DMS 273 (cell line): ENCODE results near the gene GLB1L2.

Source experiments
- DNase-seq: peaks from one replicate; lab custom pipeline; 2025; ENCODE audit not compliant: unreplicated experiment; lab: John Stamatoyannopoulos, UW

GLB1L2 gene

GRCh38 chr11:134401825-134402809, 70.3 kb downstream of the GLB1L2 start:
- no peak for DNase-seq

- DNase-seq, result no peak
Observed at GRCh38 chr11:134402910-134403309, 71.1 kb downstream of the GLB1L2 start.

- no peak for DNase-seq
Observed at GRCh38 chr11:134404575-134405341, 73.0 kb downstream of the GLB1L2 start.

GRCh38 chr11:134405436-134405835, 73.6 kb downstream of the GLB1L2 start:
- DNase-seq, result no peak

GRCh38 chr11:134405841-134406240, 74.1 kb downstream of the GLB1L2 start:
- DNase-seq, result no peak

- no peak for DNase-seq
Observed at GRCh38 chr11:134406264-134407185, 74.7 kb downstream of the GLB1L2 start.

GRCh38 chr11:134407321-134407828, 75.6 kb downstream of the GLB1L2 start:
- DNase-seq, result peak; percentile 52

GRCh38 chr11:134407923-134408322, 76.1 kb downstream of the GLB1L2 start:
- DNase-seq, result no peak

- no peak for DNase-seq
Observed at GRCh38 chr11:134409552-134410429, 78.0 kb downstream of the GLB1L2 start.

- no peak for DNase-seq
Observed at GRCh38 chr11:134410766-134411165, 79.0 kb downstream of the GLB1L2 start.

- DNase-seq, result peak; percentile 56
Observed at GRCh38 chr11:134412203-134413042, 80.6 kb downstream of the GLB1L2 start, which contains the start of gene B3GAT1. Gene B3GAT1 (minus strand): TSS chr11:134412242. CDS start chr11:134387659, 24,583 bp downstream.

GRCh38 chr11:134413043-134413825, 81.4 kb downstream of the GLB1L2 start:
- no peak for DNase-seq

GRCh38 chr11:134413826-134414731, 82.3 kb downstream of the GLB1L2 start:
- peak; percentile 4 for DNase-seq

GRCh38 chr11:134414766-134415765, 83.3 kb downstream of the GLB1L2 start:
- peak; percentile 48 for DNase-seq

GRCh38 chr11:134416726-134417125, 84.9 kb downstream of the GLB1L2 start:
- DNase-seq, result no peak
